ENCODE results near the gene PTH2. TPM values are rescaled to one million over a fixed set of nuclear protein-coding genes. Genes with fewer than 3 reads are reported as not detected.
"Not testable (repeated sequence)": the region's sequence is repeated elsewhere in the genome, so short reads cannot be mapped to it uniquely, and the experiment has no call there.

PTH2 gene
- total RNA-seq, 1 donor from 2014 or later: not detected

DNA sequence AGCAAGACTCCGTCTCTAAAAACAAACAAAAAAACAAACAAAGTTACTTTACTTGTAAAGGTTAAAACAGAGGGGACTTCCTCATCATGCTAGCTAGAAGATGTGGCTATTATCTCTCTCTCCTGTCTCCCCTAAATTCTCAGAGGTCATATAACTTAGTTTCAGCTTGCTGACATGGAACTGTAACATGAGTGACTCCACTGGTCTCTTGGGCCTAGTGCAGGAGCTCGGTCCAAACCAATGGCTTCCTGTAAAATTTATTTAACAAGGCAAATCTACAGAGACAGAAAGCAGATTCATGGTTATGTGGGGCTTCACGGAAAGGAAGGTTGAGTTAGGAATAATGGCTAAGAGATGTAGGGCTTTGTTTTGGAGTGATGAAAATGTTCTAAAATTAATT lies 44.7 kb downstream of the PTH2 start:
- H3K9me3 ChIP-seq (ENCODE audit: insufficient read depth, low read depth, low read length): peaks cover 3% of the 10 kb centered on the region
- Mint-ChIP-seq H3K27ac (ENCODE audit: unreplicated experiment) (no peak overlapping the region), H3K36me3 (ENCODE audit: low read depth, unreplicated experiment) (peaks cover 3% of the 10 kb centered on the region), H3K4me1 (ENCODE audit: low read depth, unreplicated experiment) (no peaks in the 10 kb centered on the region), H3K27me3 (ENCODE audit: low read depth, unreplicated experiment) (peaks cover 15% of the 10 kb centered on the region), H3K4me3 (ENCODE audit: unreplicated experiment) (no peak overlapping the region), H3K9me3 (ENCODE audit: unreplicated experiment) (peaks cover 2% of the 10 kb centered on the region)
- TF ChIP-seq, protein P1, sequence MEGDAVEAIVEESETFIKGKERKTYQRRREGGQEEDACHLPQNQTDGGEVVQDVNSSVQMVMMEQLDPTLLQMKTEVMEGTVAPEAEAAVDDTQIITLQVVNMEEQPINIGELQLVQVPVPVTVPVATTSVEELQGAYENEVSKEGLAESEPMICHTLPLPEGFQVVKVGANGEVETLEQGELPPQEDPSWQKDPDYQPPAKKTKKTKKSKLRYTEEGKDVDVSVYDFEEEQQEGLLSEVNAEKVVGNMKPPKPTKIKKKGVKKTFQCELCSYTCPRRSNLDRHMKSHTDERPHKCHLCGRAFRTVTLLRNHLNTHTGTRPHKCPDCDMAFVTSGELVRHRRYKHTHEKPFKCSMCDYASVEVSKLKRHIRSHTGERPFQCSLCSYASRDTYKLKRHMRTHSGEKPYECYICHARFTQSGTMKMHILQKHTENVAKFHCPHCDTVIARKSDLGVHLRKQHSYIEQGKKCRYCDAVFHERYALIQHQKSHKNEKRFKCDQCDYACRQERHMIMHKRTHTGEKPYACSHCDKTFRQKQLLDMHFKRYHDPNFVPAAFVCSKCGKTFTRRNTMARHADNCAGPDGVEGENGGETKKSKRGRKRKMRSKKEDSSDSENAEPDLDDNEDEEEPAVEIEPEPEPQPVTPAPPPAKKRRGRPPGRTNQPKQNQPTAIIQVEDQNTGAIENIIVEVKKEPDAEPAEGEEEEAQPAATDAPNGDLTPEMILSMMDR (IDR thresholded peaks at IDR 0.05; ENCODE audit: insufficient read depth, low read depth, low read length): no peak
- TF ChIP-seq EZH2 (IDR thresholded peaks at IDR 0.05; ENCODE audit: insufficient read depth, low read length): no peak
- H3K36me3 ChIP-seq (ENCODE audit: insufficient read depth, low read length): no peaks in the 10 kb centered on the region
- no peak for FAIRE-seq
- H3K79me2 ChIP-seq (ENCODE audit: insufficient read depth, low read length): no peaks in the 10 kb centered on the region
- no peak overlapping the region for H2AFZ ChIP-seq (ENCODE audit: low read depth, low read length)
- H3K4me1 ChIP-seq (ENCODE audit: insufficient read depth, low read length): no peaks in the 10 kb centered on the region
- no peak for DNase-seq (ENCODE audit: low read depth)
- no peak overlapping the region for H3K9ac ChIP-seq (ENCODE audit: low read length)
- no peaks in the 10 kb centered on the region for H4K20me1 ChIP-seq (ENCODE audit: insufficient read depth, low read length)
- H3K27me3 ChIP-seq (ENCODE audit: insufficient read depth, low read length): no peaks in the 10 kb centered on the region
- H3K4me3 ChIP-seq (ENCODE audit: insufficient read depth, low read depth, low read length): no peak overlapping the region
- H3K27ac ChIP-seq (ENCODE audit: low read depth, low read length): no peak overlapping the region
- no peak overlapping the region for H3K4me2 ChIP-seq (ENCODE audit: low read length)

DNA sequence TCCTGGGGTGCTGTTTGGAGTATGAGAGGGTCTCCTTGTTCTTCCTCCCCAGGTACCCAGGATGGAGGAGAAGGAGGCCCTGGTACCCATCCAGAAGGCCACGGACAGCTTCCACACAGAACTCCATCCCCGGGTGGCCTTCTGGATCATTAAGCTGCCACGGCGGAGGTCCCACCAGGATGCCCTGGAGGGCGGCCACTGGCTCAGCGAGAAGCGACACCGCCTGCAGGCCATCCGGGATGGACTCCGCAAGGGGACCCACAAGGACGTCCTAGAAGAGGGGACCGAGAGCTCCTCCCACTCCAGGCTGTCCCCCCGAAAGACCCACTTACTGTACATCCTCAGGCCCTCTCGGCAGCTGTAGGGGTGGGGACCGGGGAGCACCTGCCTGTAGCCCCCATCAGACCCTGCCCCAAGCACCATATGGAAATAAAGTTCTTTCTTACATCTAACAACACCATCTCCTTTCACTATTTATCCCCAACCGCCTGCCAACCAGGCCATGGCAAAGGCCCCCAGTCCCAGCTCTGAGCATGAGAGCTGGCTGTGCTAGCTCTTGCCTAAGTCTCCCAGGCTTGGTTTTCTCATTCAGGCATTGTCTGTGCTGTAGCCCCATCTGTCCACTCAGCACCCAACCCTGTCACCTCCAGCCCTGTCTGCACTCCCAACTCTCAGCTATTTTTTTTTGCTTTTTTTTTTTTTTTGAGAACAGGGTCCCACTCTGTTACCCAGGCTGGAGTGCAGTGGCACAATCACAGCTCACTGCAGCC lies 48.4 kb downstream of the PTH2 start:
- Histone ChIP-seq H3K9me3 (ENCODE audit: insufficient read depth, low read depth, low read length) (peaks cover 4% of the 10 kb centered on the region), H4K20me1 (ENCODE audit: insufficient read depth, low read length) (no peaks in the 10 kb centered on the region), H3K4me1 (ENCODE audit: insufficient read depth, low read length) (no peaks in the 10 kb centered on the region), H3K4me3 (ENCODE audit: insufficient read depth, low read depth, low read length) (no peak overlapping the region), H3K4me2 (ENCODE audit: low read length) (no peak overlapping the region), H3K79me2 (ENCODE audit: insufficient read depth, low read length) (no peaks in the 10 kb centered on the region), H3K27ac (ENCODE audit: low read depth, low read length) (no peak overlapping the region), H3K9ac (ENCODE audit: low read length) (no peak overlapping the region), H3K36me3 (ENCODE audit: insufficient read depth, low read length) (no peaks in the 10 kb centered on the region), H2AFZ (ENCODE audit: low read depth, low read length) (no peak overlapping the region), H3K27me3 (ENCODE audit: insufficient read depth, low read length) (peaks cover 5% of the 10 kb centered on the region)
- Mint-ChIP-seq H3K36me3 (ENCODE audit: low read depth, unreplicated experiment) (peaks cover 5% of the 10 kb centered on the region), H3K27ac (ENCODE audit: unreplicated experiment) (no peak overlapping the region), H3K27me3 (ENCODE audit: low read depth, unreplicated experiment) (peaks cover 17% of the 10 kb centered on the region), H3K4me1 (ENCODE audit: low read depth, unreplicated experiment) (no peaks in the 10 kb centered on the region), H3K9me3 (ENCODE audit: unreplicated experiment) (peaks cover 12% of the 10 kb centered on the region), H3K4me3 (ENCODE audit: unreplicated experiment) (no peak overlapping the region)
- no peak for DNase-seq (ENCODE audit: low read depth)
- no peak for TF ChIP-seq EZH2 (IDR thresholded peaks at IDR 0.05; ENCODE audit: insufficient read depth, low read length)
- TF ChIP-seq, protein P1 (IDR thresholded peaks at IDR 0.05; ENCODE audit: insufficient read depth, low read depth, low read length): no peak
- no peak for FAIRE-seq

DNA sequence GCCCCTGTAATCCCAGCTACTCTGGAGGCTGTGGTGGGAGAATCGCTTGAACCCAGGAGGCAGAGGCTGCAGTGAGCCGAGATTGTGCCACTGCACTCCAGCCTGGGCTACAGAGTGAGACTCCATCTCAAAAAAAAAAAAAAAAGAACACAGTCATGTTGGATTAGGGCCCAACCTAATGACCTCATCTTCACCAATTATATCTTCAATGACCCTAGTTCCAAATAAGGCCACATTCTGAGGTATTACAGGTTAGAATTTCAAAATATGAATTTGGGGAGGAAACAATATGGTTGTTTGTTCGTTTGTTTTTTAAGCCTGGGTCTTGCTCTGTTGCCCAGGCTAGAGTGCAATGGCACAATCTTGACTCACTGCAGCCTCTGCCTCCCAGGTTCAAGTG lies 50.1 kb downstream of the PTH2 start:
- Mint-ChIP-seq H3K27me3 (ENCODE audit: low read depth, unreplicated experiment) (peaks cover 15% of the 10 kb centered on the region), H3K9me3 (ENCODE audit: unreplicated experiment) (peaks cover 22% of the 10 kb centered on the region)
- H3K27ac ChIP-seq (ENCODE audit: low read depth, low read length); H3K4me1 Mint-ChIP-seq (ENCODE audit: low read depth, unreplicated experiment); H3K9ac ChIP-seq (ENCODE audit: low read length); H3K4me1 ChIP-seq (ENCODE audit: insufficient read depth, low read length); H3K79me2 ChIP-seq (ENCODE audit: insufficient read depth, low read length); H3K27ac Mint-ChIP-seq (ENCODE audit: unreplicated experiment); H3K4me2 ChIP-seq (ENCODE audit: low read length); H3K4me3 Mint-ChIP-seq (ENCODE audit: unreplicated experiment); H2AFZ ChIP-seq (ENCODE audit: low read depth, low read length); DNase-seq (ENCODE audit: low read depth); H3K36me3 Mint-ChIP-seq (ENCODE audit: low read depth, unreplicated experiment); H3K4me3 ChIP-seq (ENCODE audit: insufficient read depth, low read depth, low read length); H3K36me3 ChIP-seq (ENCODE audit: insufficient read depth, low read length); H3K9me3 ChIP-seq (ENCODE audit: insufficient read depth, low read depth, low read length); H4K20me1 ChIP-seq (ENCODE audit: insufficient read depth, low read length); FAIRE-seq; H3K27me3 ChIP-seq (ENCODE audit: insufficient read depth, low read length): not testable (repeated sequence)

Other genes with a start within 250 kb of the PTH2 start
- 2.8 and 4.6 TPM in 2 replicates for gene SLC6A16, start 98.2 kb downstream of the PTH2 start, total RNA-seq
- 0.20 TPM in 1 of 2 replicates, not detected in the other for gene CD37, start 88.0 kb downstream of the PTH2 start, total RNA-seq
- gene TEAD2, start 61.0 kb downstream of the PTH2 start, total RNA-seq: 46.5 and 58.2 TPM in 2 replicates
- gene DKKL1, start 59.6 kb downstream of the PTH2 start, total RNA-seq: 0.89 and 1.1 TPM in 2 replicates
- gene KASH5, start 35.2 kb downstream of the PTH2 start, total RNA-seq: not detected in 2 replicates
- gene GFY, start 1.9 kb upstream of the PTH2 start, total RNA-seq: not detected in 2 replicates
- gene SLC17A7, start 18.1 kb upstream of the PTH2 start, total RNA-seq: 0.12 and 0.16 TPM in 2 replicates
- 61.3 and 76.4 TPM in 2 replicates for gene PIH1D1, start 28.4 kb upstream of the PTH2 start, total RNA-seq
- gene ALDH16A1, start 29.8 kb upstream of the PTH2 start, total RNA-seq: 13.0 and 19.2 TPM in 2 replicates
- 0.38 TPM in 1 of 2 replicates, not detected in the other for gene FLT3LG, start 50.8 kb upstream of the PTH2 start, total RNA-seq
- 2,066 and 2,119 TPM in 2 replicates for gene RPL13A, start 64.2 kb upstream of the PTH2 start, total RNA-seq
- gene RPS11, start 73.0 kb upstream of the PTH2 start, total RNA-seq: 1,263 and 1,399 TPM in 2 replicates
- gene FCGRT, start 89.2 kb upstream of the PTH2 start, total RNA-seq: 32.2 and 40.6 TPM in 2 replicates
- 20.2 and 27.5 TPM in 2 replicates for gene RCN3, start 104.6 kb upstream of the PTH2 start, total RNA-seq
- gene NOSIP, start 157.1 kb upstream of the PTH2 start, total RNA-seq: 74.6 and 83.8 TPM in 2 replicates
- 0.89 and 1.3 TPM in 2 replicates for gene PRRG2, start 157.9 kb upstream of the PTH2 start, total RNA-seq
- gene PRR12, start 167.7 kb upstream of the PTH2 start, total RNA-seq: 29.7 and 29.9 TPM in 2 replicates
- 94.7 and 104 TPM in 2 replicates for gene RRAS, start 216.7 kb upstream of the PTH2 start, total RNA-seq
- gene SCAF1, start 218.8 kb upstream of the PTH2 start, total RNA-seq: 105 and 107 TPM in 2 replicates
- gene IRF3, start 242.4 kb upstream of the PTH2 start, total RNA-seq: 63.0 and 68.1 TPM in 2 replicates
- 26.6 and 31.5 TPM in 2 replicates for gene BCL2L12, start 242.5 kb upstream of the PTH2 start, total RNA-seq